Measurements from ENCODE around the gene SPEN.
A peak's percentile ranks its signal among the peaks of the same experiment; 100 is the strongest.
"Not testable (repeated sequence)": the region's sequence is repeated elsewhere in the genome, so short reads cannot be mapped to it uniquely, and the experiment has no call there.

SPEN gene

DNA sequence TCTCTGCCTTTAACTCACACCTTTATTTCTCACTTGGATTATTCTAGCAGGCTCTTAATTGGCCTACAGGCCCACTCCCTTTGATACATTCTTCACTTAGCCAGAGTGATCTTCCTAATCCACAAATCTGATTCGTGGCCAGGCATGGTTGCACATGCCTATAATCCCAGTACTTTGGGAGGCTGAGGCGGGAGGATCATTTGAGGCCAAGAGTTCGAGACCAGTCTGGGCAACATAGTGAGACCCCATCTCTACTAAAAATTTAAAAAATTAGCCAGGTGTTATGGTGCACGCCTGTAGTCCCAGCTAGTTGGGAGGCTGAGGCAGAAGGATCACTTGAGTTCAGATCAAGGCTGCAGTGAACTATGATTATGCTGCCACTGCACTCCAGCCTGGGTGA lies 126.3 kb downstream of the SPEN start:
- H3K27me3 Mint-ChIP-seq: no peaks in the 10 kb centered on the region
- peaks cover 47% of the 10 kb centered on the region for H3K36me3 Mint-ChIP-seq (ENCODE audit: low read depth)
- H3K27ac Mint-ChIP-seq: no peak overlapping the region
- intact Hi-C loops (cut with micrococcal nuclease): no loop called here
- H3K9me3 Mint-ChIP-seq: no peaks in the 10 kb centered on the region
- no peak overlapping the region for H3K4me3 Mint-ChIP-seq
- peaks cover 33% of the 10 kb centered on the region for H3K4me1 Mint-ChIP-seq (ENCODE audit: low read depth)

DNA sequence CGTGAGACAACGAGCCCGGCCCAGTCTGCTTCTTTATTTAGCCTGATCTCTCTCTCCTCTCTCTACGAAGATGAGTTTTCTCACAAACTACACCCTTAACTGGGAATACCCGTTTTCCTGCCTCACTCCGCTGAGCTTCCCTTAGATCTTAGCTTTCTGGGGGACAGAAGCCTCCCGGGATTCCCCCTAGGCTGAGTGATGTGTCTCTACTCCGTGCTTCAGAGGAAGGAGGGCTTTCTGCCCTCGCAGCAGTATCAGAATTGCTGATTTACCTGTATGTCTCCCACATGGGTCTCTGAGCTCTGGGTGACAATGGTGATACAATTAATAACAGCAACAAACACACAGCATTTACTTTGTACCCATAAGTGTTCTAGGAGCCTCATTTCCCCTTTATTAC lies 127.3 kb downstream of the SPEN start:
- H3K4me1 Mint-ChIP-seq (ENCODE audit: low read depth): peaks cover 33% of the 10 kb centered on the region
- peaks cover 36% of the 10 kb centered on the region for H3K36me3 Mint-ChIP-seq (ENCODE audit: low read depth)
- intact Hi-C loops (cut with micrococcal nuclease): no loop called here
- no peaks in the 10 kb centered on the region for H3K9me3 Mint-ChIP-seq
- peak overlapping the region; percentile 93 for H3K4me3 Mint-ChIP-seq
- H3K27ac Mint-ChIP-seq: peak overlapping the region; percentile 91
- no peaks in the 10 kb centered on the region for H3K27me3 Mint-ChIP-seq

DNA sequence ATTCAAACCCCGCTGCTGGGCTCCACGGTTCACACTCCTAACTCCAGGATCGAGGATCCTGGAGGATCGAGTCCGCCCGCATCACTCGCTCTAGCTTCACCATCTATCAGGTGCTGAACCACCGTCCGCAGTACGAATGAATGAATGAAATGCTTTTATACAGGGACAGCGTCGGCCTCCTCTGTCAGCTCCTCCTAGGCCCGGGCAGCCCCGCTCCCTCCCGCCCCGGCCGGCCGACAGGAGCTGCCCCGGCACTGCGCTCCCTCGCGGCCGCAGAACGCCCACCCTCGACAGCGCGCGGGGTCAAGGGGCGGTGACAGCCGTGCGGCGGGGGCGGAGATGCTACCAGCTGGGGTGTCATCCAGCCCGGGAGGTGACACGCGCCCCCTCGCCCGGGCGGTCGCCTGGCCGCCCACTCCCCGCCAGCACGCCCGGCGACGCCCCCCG lies 127.9 kb downstream of the SPEN start:
- Mint-ChIP-seq H3K27me3 (no peaks in the 10 kb centered on the region), H3K36me3 (ENCODE audit: low read depth) (peaks cover 31% of the 10 kb centered on the region), H3K9me3 (no peaks in the 10 kb centered on the region), H3K4me3 (peak overlapping the region; percentile 93), H3K4me1 (ENCODE audit: low read depth) (peaks cover 33% of the 10 kb centered on the region), H3K27ac (peak overlapping the region; percentile 91)
- intact Hi-C loops (cut with micrococcal nuclease): no loop called here

DNA sequence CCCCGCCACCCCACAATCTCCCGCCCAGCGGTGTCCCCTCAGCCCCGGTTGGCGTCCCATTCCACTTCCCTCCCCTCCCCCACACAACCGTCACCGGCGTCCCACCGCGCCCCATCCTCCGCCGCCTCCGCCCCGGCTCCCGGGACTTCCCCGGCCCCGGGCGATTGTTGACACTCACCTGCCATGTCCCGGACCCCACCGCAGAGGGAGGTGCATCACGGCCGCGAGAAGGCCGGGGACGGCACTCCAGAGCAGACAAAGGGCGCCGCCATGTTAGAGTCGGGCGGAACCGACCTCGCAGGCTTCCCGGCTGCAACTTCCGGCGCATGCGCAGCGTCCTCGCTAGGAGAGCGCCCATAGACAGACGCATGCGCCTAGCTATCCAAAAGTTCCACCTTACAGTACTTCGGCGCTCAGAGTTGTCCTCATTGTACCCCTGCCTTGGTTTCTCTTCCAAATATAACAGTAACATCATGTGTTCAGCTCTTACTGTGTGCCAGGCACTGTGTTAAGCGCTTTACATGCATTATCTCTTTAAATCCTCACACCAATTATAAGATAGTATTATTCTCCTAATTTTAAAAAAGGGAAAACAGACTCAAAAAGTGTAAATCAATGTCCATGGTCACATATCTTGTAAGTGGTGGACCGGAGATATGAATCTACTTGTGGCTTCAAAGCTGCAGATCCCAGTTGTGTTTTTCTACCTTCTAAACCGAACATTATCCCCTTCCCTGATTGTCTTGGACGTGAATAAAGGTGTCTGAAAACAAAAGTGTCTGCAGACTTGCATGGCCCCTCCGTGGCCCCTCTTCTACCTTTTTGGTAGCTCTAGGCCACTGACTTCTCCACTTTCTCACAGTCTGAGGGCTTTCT lies 128.5 kb downstream of the SPEN start, which contains the start of gene ZBTB17:
Gene ZBTB17 (minus strand): TSS at position 297 of the 876 bp plus-strand sequence. CDS start 27,606 bp downstream, outside the sequence.
- Mint-ChIP-seq H3K4me1 (ENCODE audit: low read depth) (peaks cover 33% of the 10 kb centered on the region), H3K9me3 (no peaks in the 10 kb centered on the region), H3K4me3 (peak within 1 kb of the TSS; percentile 93), H3K36me3 (ENCODE audit: low read depth) (peaks cover 30% of the 10 kb centered on the region), H3K27me3 (no peaks in the 10 kb centered on the region), H3K27ac (peak within 1 kb of the TSS; percentile 91)
- intact Hi-C loops (cut with micrococcal nuclease): no loop called here

DNA sequence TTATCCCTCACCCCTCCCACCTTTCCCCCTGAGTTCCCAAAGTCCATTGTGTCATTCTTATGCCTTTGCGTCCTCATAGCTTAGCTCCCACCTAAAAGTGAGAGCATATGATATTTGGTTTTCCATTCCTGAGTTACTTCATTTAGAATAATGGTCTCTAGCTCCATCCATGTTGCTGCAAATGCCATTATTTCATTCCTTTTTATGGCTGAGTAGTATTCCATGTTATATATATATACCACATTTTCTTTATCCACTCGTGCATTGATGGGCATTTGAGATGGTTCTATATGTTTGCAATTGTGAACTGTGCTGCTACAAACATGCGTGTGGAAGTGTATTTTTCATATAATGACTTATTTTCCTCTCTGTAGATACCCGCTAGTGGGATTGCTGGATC lies 130.4 kb downstream of the SPEN start:
- peaks cover 32% of the 10 kb centered on the region for H3K4me1 Mint-ChIP-seq (ENCODE audit: low read depth)
- H3K9me3 Mint-ChIP-seq; H3K4me3 Mint-ChIP-seq; H3K27ac Mint-ChIP-seq; intact Hi-C loops (cut with micrococcal nuclease); H3K27me3 Mint-ChIP-seq: not testable (repeated sequence)
- H3K36me3 Mint-ChIP-seq (ENCODE audit: low read depth): peaks cover 17% of the 10 kb centered on the region

DNA sequence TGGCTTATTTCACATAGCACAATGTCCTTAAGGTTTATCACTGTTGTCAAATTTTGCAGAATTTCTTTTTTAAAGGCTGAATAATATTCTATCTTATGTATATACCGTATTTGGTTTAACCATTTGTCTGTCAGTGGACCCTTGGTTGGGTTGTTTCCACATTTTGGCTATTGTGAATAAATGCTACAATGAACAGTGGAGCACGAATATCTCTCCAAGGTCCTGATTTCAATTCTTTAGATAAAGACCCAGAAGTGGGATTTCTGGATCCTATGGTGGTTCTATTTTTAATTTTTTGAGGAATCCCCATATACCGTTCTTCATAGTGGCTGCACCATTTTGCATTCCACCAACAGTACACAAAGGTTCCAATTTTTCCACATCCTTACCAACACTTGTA lies 134.2 kb downstream of the SPEN start:
- intact Hi-C loops (cut with micrococcal nuclease): no loop called here
- H3K36me3 Mint-ChIP-seq (ENCODE audit: low read depth): no peaks in the 10 kb centered on the region
- no peaks in the 10 kb centered on the region for H3K9me3 Mint-ChIP-seq
- no peak overlapping the region for H3K4me3 Mint-ChIP-seq
- peaks cover 23% of the 10 kb centered on the region for H3K4me1 Mint-ChIP-seq (ENCODE audit: low read depth)
- H3K27ac Mint-ChIP-seq: no peak overlapping the region
- no peaks in the 10 kb centered on the region for H3K27me3 Mint-ChIP-seq

DNA sequence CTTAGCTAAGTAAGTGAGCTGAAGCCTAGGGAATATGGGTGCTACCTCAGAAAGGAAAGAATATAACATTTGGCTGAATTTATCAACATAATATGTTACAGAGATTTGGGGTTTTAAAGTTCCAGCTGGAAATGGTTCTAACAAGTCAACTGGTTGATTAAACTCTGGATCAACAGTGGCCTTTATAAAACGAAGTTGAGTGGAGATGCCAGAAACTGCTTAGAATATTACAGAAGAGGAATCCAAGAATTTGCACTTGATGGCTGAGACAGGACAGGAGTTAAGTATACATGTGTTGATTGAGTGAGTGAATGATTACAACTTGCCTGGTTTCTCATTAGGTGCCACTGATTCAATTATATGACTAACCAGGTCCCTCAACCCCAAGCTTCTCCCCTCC lies 135.8 kb downstream of the SPEN start:
- H3K36me3 Mint-ChIP-seq (ENCODE audit: low read depth): no peaks in the 10 kb centered on the region
- peaks cover 22% of the 10 kb centered on the region for H3K4me1 Mint-ChIP-seq (ENCODE audit: low read depth)
- no peak overlapping the region for H3K27ac Mint-ChIP-seq
- intact Hi-C loops (cut with micrococcal nuclease): no loop called here
- no peak overlapping the region for H3K4me3 Mint-ChIP-seq
- H3K27me3 Mint-ChIP-seq: no peaks in the 10 kb centered on the region
- no peaks in the 10 kb centered on the region for H3K9me3 Mint-ChIP-seq

DNA sequence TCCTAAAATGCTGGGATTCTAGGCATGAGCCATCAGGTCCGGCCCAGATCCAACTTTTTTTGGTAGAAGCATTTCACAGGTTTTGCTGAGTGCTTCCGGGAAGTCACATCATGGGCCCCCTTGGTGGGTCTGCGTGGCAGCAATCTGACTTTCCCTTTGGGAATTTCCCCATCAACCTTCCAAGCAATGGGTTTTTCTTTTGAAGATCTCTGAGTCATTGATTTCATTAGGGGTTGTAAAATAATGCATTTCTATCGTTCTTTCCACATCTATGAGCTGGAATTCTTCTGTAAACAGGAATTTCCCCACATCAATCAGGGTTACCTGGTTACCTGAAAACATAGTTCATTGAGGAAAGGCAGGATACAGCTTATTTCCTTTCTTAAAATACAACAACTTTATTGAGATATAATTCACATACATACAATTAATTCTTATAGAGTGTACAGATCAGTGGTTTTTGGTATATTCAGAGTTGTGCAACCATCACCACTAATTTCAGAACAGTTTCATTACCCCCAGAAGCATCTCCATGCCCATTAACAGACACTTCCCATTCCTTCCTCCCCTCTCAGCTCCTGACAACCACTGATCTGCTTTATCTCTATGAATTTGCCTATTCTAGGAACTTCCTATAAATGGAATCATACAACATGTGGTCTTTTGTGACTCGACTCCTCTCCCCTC lies 138.2 kb downstream of the SPEN start:
- Mint-ChIP-seq H3K27ac (no peak overlapping the region), H3K36me3 (ENCODE audit: low read depth) (no peaks in the 10 kb centered on the region), H3K4me1 (ENCODE audit: low read depth) (peaks cover 22% of the 10 kb centered on the region), H3K27me3 (no peaks in the 10 kb centered on the region), H3K4me3 (no peak overlapping the region), H3K9me3 (no peaks in the 10 kb centered on the region)
- intact Hi-C loops (cut with micrococcal nuclease): no loop called here

DNA sequence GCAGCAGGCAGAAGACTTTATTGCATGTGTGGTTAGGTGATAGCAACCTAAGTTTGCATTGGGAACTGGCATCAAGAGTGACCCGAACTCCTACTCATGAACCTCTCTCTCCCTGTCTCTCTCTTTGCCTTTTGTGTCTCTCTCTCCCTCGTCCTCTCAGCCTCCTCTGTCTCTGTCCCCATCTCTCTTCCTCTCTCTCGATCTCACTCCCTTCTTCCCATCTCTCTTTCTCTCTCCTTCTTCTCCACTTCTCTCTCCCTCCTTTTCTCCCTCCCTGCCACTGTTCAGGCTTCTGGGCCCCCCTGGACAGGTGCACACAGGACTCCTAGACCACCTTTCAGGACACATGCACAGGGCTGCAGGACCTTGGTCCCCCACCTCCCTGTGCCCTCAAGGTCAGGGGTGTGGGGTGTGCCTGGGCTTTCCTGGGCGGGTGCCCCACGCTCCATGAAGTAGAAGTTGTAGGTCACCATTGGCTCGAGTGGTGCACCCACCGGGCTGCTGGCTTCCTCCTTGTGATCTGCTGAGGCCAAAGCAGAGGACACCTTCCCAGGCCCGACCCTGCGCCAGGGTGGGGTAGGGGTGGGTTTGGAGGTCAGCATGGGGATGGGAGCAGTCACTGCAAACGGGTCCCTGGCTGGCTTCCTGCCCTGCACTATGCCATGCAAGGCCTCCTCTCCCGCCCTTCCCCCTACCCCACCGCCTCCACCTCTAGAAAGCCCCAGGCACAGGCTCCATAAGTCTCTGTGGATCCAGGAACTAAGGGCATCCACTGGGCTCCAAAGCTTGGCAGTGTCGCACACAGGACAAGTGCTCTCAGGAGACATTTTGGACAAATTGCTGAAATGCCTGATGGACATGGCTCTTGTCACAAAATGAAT lies 141.6 kb downstream of the SPEN start:
- intact Hi-C loops (cut with micrococcal nuclease): no loop called here

DNA sequence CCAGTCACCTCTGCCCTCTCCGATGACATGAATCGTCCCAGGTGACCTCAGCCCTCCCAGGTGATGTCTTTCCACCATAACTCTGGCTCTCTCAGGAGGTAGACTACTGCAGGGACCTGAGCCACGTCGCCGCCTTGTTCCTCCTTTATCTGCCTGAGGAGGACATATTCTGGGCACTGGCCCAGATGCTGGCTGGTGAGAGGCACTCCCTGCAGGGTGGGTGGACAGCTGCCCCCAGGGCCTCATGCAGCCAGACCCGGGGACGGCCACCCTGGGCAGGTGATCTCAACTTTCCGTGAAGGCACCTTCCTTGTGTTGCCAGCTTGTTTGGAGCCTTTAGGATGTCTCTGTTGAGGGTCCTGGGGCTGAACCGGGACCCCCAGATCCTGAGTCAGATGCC lies 142.3 kb downstream of the SPEN start:
- H3K27ac Mint-ChIP-seq: no peak overlapping the region
- peaks cover 8% of the 10 kb centered on the region for H3K4me1 Mint-ChIP-seq (ENCODE audit: low read depth)
- H3K27me3 Mint-ChIP-seq: no peaks in the 10 kb centered on the region
- H3K9me3 Mint-ChIP-seq: no peaks in the 10 kb centered on the region
- no peak overlapping the region for H3K4me3 Mint-ChIP-seq
- no peaks in the 10 kb centered on the region for H3K36me3 Mint-ChIP-seq (ENCODE audit: low read depth)
- intact Hi-C loops (cut with micrococcal nuclease): no loop called here

More for the DNA sequence above, 141.6 kb downstream of the SPEN start:
- Mint-ChIP-seq H3K4me3 (no peak overlapping the region), H3K4me1 (ENCODE audit: low read depth) (peaks cover 8% of the 10 kb centered on the region), H3K9me3 (no peaks in the 10 kb centered on the region), H3K27me3 (no peaks in the 10 kb centered on the region), H3K36me3 (ENCODE audit: low read depth) (no peaks in the 10 kb centered on the region), H3K27ac (no peak overlapping the region)

Measured in dendritic cell treated with granulocyte-macrophage colony-stimulating factor and Interleukin-4, amounts not matched to agents 40 ng/mL and 50 ng/mL, for 4 days (primary cell).